Activated CD4-positive, alpha-beta T cell treated with anti-CD3 and anti-CD28 coated beads, Interleukin-10, Interleukin-2, amounts not matched to agents 100 ng/mL and 50 ng/mL, durations not matched to agents 16 hours and 8 hours (primary cell): ENCODE data around the gene PTPRJ.

ENCODE experiments used
- DNase-seq: peaks from one replicate; pipeline ENCODE4 v3.0.0-alpha.2; 2020

PTPRJ gene

GRCh38 chr11:47971501-47971900, 8.9 kb upstream of the PTPRJ start:
- DNase-seq, result no peak

DNA sequence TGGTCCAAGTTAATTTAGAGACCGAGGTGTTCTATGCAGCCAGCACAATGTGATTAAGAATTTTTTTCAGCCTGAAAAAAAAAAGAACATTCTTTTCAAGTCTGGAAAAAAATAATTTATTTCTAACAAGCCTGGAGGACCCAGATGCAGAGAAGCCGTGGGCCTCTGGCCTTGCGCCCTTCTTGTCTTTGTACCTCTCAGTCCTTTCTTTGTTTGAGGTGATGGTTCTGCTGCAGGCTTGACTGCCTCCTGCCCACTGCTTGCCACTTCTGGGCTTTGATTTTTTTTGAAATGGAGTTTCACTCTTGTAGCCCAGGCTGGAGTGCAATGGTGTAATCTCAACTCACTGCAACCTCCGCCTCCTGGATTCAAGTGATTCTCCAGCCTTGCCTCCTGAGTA, 7.2 kb upstream of the PTPRJ start:
- no peak for DNase-seq

- DNase-seq, result no peak
Observed at GRCh38 chr11:47976931-47977330, 3.4 kb upstream of the PTPRJ start.

DNA sequence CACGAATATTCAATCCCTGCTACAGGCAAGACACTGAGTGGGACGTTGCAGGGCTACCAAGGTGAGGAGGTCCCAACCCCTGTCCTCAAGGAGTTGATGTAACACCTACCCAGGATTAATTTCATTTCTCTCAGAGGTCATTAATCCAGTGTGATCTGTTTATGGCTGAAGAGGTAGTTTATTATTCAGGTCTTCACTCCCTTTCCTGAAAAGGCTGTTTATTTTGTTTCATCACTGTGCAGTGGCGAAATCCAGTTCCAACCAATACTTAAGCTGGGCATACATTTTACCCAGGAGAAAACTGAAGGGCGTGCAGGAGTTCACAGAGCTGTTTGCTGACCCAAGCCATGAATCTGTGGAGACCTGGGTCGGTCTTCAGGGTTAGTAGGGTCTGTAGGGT, 2.7 kb upstream of the PTPRJ start:
- DNase-seq, result no peak

DNA sequence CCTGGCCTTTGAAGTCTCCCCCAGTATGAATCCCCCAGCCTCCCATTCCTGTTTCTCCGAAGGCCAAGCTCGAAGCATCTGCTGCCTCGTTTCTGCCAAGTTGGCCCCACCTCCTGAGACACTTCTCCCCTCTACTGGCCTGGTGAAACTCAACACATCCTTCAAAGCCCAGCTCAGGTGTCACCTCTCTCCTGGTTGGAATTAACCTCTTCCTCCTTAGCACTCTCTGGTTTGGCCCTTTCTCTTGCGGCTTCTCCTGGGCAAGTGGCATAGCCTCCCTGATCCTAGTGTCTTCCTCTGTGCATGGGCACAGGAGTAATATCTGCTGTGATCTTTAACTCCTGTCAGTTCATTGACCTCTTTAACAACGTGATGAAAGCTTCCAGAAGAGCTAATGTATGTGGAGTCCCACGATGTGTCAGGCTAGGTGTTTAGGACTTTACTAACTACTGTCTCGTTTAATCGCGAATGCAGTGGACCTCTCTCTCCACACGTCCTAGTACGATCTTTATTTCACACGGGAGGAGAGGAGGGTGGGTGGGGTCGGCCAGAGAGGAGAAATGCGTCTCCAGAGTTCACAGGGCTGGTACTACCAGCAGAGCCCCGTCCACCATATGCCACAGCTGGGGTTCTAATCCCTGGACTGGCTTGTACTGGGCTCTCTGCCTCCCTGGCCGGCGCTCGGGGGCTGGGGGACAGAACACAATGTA, 826 bp upstream of the PTPRJ start:
- DNase-seq, result no peak

GRCh38 chr11:47980907-47981621, 705 bp downstream of the PTPRJ start:
- peak; percentile 44 for DNase-seq

GRCh38 chr11:47981667-47982404, 1.5 kb downstream of the PTPRJ start:
- peak; percentile 44 for DNase-seq

GRCh38 chr11:47982616-47983015, 2.3 kb downstream of the PTPRJ start:
- no peak for DNase-seq

- DNase-seq, result peak; percentile 65
Observed at GRCh38 chr11:47983464-47984397, 3.4 kb downstream of the PTPRJ start.

DNA sequence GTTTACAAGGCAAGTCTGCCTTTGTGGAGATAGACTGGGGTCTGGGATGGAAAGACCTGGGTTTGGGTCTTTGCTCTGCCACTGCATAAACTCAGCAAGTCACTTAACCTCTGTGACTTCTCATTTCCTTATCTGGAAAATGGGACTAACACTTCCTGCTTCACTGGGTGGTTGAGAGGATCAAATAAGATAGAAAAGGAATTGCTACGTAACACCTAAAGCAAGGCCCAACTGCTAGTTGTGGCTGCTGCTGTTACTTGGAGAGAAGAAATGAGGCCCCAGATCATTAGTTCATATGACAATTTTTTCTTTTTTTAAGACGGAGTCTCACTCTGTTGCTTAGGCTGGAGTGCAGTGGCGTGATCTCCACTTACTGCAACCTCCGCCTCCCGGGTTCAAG, 5.9 kb downstream of the PTPRJ start:
- DNase-seq, result no peak

DNA sequence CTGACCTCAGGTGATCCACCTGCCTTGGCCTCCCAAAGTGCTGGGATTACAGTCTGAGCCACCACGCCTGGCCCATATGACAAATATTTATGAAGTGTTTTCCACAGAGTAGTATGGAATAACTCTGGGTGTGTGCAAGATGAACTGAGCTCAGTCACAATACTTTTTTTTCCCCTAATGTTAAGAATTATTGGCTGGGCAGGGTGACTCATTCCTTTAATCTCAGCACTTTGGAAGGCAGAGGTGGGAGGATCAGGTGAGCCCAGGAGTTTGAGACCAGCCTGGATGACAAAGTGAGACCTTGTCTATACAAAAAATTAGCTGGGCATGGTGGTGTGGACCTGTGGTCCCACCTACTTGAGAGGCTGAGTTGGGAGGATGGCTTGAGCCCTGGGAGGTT, 6.4 kb downstream of the PTPRJ start:
- DNase-seq, result no peak

DNA sequence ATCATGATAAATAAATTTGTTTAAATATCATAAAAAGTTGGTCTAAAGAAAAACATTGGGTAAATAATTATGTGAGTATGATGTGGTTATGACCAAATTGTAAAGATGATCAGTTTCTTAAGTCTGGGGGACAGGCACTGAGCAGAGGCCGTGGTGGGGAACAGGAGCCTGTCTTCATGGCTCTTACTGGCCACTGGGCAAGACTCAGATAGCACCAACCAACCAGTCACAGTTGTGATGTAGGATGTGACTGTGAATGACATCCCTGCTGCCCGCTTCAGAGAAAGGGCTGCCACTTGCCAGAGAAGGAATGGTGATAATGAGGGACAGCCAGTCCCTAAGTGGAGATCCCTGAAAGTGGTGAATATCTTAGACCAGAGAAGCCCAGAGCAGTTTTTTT, 7.0 kb downstream of the PTPRJ start:
- DNase-seq, result no peak

DNA sequence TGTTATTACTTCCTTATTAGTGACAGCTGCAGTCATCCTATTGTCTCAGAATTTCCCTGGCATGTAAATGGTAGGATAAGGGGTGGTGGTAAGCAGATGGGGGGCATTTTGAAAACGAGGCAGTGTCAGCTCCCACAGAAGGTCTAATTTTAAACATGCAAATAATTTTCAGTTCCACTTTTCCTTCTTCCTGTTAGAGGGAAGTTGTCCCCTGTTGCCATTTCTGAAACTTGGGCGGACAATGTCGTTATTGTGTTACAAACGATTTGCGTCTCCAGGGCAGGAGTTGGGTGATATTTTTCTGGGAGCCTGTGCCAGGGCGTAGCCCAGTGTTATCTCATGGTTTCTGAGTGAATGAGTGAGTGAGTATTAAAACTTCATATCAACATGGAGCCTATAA, 7.4 kb downstream of the PTPRJ start:
- no peak for DNase-seq

GRCh38 chr11:47989779-47990178, 9.4 kb downstream of the PTPRJ start:
- no peak for DNase-seq

- peak; percentile 41 for DNase-seq
Observed at GRCh38 chr11:47991266-47991830, 11.0 kb downstream of the PTPRJ start.

DNA sequence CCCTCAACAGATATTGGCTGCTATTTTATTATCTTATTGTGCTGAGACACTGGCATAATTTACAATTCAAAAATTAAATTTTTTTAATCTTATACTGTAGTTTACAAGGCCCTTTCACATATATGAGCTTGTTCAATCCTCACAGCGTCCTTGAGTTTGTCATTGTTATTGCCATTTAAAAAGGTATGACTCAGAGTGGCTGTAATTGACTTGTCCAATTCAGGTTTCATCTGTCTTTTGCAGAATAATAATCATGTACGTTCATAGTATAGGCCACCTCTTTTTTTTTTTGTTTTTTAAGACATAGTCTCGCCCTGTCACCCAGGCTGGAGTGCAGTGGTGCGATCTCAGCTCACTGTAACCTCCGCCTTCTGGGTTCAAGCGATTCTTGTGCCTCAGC, 11.5 kb downstream of the PTPRJ start:
- no peak for DNase-seq

DNA sequence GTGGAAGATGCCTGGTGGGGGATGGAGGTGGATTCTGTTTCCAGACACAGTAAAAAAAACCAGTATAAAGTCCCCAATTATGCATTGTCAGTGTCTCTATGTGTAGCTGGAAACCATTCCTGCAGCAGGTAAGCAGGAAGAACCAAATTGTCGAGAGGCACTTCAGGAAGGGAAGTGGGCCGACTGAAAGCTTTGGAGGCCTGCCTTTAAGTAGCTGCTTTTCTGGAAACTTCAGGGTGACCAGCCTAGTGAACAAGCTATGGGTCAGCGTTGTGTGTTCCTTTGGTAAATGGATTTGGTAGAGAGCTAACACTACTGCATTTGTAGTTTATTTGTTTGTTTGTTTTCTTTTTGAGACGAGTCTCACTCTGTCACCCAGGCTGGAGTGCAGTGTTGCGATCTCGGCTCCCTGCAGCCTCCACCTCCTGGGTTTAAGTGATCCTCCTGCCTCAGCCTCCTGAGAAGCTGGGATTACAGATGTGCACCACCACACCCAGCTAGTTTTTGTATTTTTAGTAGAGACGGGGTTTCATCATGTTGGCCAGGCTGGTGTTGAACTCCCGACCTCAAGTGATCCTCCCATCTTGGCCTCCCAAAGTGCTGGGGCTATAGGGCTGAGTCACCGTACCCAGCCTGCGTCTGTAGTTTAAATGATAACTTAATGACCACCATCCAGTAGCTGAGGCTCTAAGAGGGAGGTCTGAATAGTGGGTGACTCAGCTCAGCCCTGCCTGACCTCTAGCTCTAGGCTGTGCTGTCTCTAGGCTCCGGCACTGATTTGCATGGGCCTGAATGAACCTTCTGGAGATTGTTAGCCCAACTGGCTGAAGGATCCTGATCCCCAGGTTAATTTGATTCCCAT, 12.8 kb downstream of the PTPRJ start:
- DNase-seq, result no peak

DNA sequence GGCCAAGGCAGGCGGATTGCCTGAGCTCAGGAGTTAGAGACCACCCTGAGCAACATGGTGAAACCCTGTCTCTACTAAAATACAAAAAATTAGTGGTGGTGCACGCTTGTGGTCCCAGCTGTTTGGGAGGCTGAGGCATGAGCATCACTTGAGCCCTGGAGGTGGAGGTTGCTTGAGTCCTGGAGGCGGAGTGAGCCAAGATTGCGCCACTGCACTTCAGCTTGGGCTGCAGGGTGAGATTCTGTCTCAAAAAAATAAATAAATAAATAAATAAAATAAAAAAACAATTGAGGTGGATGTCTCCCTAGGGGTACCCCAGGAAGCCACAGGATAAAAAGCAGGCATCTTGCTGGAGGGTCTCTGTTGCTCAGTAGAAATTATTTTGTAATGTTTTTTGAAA, 14.1 kb downstream of the PTPRJ start:
- no peak for DNase-seq

DNA sequence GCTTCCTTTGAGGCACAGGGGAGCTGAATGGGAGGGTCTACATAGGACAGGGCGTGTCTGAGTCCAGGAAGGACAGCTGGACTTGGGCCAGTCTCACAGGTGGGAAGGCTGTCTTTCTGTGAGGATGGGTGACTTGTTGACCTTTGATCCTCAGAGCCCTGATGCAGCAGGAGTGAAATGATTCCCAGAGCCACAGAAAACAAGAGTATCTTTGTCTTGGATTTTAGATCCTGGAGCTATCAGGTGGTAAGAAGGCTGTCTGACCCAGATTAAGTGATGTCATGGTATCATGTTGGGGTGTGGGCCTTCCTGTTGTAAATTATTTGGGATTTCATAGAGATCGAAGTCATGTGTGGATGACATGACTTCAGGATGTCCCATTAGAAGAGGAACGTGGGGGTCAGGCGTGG, 15.0 kb downstream of the PTPRJ start:
- DNase-seq, result no peak

- no peak for DNase-seq
Observed at GRCh38 chr11:47997063-47998053, 17.0 kb downstream of the PTPRJ start.
